GM18870 (cell line): ENCODE measurements around the gene CNTNAP2.

Experiments
- ATAC-seq: cut with Tn5 transposase; IDR thresholded peaks from one replicate; pipeline ENCODE4 v1.9.1; 2021; ENCODE audit warnings: moderate library complexity; ENCODE audit not compliant: unreplicated experiment

CNTNAP2 gene

GRCh38 chr7:146116521-146117222, at the start of gene CNTNAP2:
Gene CNTNAP2, plus strand, starts transcription at chr7:146116801. Its CDS starts 76 bp downstream, at chr7:146116877.
- ATAC-seq, result no peak

GRCh38 chr7:146067880-146068279, 48.7 kb upstream of the CNTNAP2 start:
- no peak for ATAC-seq

GRCh38 chr7:146074195-146074765, 42.3 kb upstream of the CNTNAP2 start:
- ATAC-seq, result no peak

DNA sequence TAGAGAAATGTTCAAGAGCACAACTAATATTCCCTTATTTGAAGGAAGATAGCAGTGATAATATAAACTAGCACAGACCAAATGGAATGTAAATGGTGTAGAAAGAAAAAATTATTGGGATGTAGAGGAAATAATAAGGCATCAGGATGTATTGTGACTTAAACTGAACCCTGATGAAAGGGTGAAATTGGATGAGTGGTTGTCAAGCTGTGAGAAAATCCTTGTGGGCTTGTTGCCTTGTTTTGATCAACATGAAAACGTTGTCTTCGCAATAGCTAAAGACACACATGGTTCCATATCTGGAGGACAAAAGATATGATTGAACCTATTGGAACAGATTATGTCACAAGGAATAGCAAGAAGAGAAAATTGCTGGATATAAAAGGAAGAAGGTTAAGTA, 40.3 kb upstream of the CNTNAP2 start:
- ATAC-seq, result no peak

DNA sequence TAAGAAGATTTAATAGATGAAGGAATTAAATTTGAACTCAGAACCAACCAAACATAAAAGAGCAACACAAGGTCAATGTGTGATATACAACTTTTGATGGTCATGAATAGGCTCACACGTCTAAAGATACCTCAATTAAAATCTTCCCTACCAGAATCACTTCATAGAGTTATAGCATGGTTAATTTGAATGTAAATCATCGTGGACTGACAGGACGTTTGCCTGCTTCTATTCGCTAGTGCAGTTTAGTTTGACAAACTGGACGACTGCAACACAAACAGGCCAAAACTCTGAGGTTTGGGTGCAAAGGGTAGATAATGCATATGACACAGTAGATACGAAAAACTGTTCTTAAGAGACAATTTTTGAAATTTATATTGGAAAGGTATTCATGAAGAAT, 32.5 kb upstream of the CNTNAP2 start:
- ATAC-seq, result no peak

DNA sequence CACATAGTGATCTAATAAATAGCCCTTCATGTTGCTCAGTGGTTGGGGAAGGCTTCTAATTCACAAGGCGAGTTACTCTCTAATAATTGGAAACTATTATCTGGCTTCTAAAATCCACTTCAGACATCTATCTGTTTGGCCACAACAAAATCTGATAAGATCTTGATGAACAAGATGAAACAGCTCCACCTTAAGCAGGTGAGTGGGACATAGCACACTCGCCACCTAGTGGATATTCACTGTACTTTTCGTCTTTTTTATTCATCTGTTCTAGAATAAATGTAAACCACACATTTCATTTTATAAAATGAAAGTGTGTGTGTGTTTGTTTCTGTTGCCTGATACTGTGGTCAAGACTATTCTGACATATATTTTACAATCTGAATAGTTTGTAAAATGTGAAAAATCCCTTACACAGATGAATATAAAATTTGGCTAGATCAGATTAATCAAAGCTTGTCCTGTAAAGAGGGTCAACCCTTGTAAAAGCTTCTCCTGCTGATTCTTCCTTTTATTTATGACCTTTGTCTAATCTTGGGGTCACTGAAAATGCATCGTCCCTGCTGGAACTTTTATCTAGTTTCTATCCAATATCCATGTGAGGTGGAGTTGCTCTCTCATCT, 26.5 kb upstream of the CNTNAP2 start:
- peak; percentile 90 for ATAC-seq

GRCh38 chr7:146094356-146094755, 22.2 kb upstream of the CNTNAP2 start:
- ATAC-seq, result no peak

- no peak for ATAC-seq
Observed at GRCh38 chr7:146096994-146097393, 19.6 kb upstream of the CNTNAP2 start.

DNA sequence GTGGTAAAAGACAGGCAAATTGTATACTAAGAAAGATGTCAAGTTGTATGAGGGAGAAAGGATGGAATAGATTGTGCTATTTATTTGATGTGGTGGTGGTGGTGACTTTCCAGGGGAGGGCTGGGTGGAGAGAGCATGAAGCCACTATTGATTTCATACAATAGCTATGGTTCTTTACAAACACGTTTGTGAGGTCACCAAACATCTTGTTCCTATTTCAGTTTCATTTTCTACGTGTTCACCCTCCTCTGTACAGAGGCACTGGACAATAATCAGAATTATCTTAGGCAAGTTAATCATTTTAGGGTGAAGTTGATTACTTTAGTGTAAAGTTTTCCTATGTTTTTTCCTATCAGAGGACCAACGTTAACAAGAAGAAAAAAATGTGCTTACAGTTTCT, 10.3 kb upstream of the CNTNAP2 start:
- no peak for ATAC-seq

GRCh38 chr7:146112755-146113154, 3.8 kb upstream of the CNTNAP2 start:
- no peak for ATAC-seq

GRCh38 chr7:146115548-146115850, 1.1 kb upstream of the CNTNAP2 start:
- no peak for ATAC-seq

DNA sequence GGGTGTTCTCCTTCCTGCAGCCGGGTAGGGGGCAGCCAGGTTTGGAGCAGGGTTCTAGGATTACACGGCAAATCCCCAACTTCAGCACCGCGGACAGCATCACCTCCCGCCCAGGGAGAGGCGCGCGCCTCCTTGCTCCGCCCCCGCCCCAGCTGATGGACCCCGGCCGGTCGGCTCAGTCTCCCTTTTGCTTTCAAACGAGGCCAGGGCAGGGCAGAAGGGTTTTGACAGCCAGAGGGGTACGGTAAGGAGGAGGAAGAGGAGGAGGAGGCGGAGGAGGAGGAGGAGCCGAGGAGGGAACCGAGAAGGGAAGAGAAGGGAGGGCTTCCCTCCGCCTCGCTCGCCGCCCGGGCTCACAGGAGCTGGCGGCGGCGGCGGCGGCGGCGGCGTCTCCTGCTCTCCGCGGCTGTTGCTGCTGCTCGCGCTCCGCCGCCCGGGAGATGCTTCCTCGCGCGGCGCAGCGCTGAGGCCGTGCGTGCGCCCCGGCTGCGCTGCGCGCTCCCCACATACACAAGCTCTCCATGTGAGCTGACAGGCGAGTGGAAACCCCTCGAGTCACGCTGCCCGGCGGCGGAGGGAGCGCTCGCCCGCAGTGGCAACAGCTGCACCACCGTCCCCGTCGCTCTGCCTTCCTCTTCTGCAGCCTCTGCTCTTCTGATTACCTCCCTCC, 615 bp upstream of the CNTNAP2 start:
- no peak for ATAC-seq

DNA sequence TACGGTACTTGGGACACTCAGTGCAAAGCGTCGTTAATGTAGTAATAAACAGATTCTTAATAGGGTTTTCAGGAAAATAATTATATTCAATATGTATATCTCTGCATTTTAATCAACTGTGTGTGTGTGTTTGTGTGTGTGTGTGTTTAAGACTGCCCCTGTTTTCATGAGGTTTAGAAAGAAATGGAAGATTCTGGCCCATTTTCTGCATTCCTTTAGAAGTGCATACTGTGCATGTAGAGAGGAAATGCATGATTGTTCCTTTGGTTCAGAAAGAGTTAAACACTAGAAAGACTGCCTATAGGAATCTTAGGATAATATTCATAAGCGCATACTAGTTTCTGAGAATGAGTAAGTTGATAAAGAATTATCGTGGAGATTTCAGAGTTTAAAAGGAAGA, 975 bp downstream of the CNTNAP2 start:
- no peak for ATAC-seq

- no peak for ATAC-seq
Observed at GRCh38 chr7:146119002-146119401, 2.4 kb downstream of the CNTNAP2 start.

DNA sequence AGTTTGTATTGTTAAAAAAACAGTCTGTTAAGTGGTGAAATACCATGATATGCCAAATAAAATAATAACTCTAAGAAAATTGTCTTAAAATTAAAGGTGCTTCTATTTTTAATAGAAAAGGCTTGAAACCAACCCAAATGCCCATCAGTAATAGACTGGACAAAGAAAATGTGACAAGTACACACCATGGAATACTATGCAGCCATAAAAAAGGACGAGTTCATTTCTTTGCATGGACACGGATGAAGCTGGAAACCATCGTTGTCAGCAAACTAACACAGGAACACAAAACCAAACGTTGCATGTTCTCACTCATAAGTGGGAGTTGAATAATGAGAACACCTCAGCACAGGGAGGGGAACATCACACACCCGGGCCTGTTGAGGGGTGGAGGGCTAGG, 7.1 kb downstream of the CNTNAP2 start:
- ATAC-seq, result no peak

DNA sequence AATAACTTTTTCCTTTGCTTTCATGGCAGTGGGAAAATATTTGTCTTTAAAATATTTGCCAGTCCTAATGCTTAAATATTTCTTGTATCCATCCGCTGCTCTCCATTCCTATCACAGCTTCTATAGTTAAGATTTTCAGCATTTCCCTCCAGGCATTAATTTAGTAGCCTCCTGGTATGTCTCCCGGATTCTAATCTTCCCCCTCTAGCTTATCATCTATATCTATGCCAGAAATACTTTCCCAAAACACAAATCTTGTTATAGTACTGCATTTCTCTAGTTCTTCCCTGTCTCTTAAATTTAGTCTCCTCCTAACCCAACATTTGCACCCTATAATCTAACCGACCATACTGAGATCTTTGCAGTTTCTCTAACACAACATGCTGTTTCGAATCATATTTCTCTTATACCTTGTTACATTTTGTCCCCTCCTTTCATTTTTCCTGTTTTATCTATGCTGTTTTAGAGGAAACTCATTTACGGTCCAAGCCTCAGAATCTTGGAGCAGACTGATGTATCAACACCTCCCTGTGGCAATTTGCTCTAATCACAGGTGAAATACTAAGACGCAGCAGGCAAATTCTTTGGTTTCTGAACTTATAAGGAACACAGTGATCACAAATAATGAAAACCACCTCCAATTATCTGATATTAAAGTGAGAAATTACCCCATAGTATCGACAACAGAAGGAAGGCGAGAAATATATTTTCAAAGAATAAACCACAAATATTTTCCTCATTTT, 10.3 kb downstream of the CNTNAP2 start:
- no peak for ATAC-seq

DNA sequence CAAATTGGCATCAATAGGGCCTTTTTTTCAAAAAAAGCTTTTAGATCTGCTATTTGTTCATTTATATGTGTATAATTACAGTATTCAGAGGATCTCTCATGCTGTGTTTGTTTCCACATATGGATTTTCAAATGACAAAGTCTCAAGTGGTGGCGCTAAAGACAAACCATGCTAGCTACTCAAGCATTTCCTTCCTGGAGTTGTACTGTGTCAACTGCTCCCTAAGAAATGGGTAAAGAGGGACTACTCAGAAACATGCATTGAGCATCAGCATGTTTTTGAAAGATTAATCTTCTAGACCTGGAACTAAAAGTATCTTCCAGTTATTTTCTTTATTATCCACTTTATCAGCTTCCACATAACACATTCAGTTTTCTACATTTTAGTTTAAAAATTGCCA, 12.7 kb downstream of the CNTNAP2 start:
- no peak for ATAC-seq

GRCh38 chr7:146129997-146130396, 13.4 kb downstream of the CNTNAP2 start:
- ATAC-seq, result no peak

- no peak for ATAC-seq
Observed at GRCh38 chr7:146131701-146132100, 15.1 kb downstream of the CNTNAP2 start.

DNA sequence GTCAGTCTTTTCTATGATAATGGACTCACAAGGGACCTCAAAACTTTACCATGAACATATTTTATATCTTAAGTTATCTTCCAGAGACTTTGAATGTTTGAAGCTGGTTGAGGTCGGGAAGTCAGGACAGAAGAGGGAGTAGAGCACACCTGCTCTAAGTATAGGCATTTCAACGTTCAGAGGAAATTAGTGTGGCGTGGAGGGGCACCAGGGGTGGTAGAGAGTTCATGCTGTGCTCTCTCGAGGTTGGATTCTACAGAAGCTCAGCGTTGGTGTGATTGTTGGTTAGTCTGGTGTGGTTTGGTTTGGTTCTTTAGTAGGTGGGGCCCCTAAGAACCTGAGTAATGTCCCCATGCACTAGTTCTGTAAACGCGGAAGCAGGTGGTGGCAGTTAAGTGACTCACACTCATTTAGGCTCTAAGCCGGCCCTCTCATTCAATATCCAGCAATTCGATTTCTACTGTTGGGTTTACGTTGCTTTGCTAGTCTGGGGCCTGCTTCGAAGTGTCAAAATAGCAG, 19.8 kb downstream of the CNTNAP2 start:
- no peak for ATAC-seq

GRCh38 chr7:146138926-146139325, 22.3 kb downstream of the CNTNAP2 start:
- no peak for ATAC-seq
